ENCODE results near the gene DNAJC30. TPM values are rescaled to one million over a fixed set of nuclear protein-coding genes. Genes with fewer than 3 reads are reported as not detected.
A peak's percentile ranks its signal among the peaks of the same experiment; 100 is the strongest.
"Not testable (repeated sequence)": the region's sequence is repeated elsewhere in the genome, so short reads cannot be mapped to it uniquely, and the experiment has no call there.

The DNAJC30 gene
- total RNA-seq, 4 donors from 2014 or later: 2.7 to 8.4 (median 6.3) TPM

DNA sequence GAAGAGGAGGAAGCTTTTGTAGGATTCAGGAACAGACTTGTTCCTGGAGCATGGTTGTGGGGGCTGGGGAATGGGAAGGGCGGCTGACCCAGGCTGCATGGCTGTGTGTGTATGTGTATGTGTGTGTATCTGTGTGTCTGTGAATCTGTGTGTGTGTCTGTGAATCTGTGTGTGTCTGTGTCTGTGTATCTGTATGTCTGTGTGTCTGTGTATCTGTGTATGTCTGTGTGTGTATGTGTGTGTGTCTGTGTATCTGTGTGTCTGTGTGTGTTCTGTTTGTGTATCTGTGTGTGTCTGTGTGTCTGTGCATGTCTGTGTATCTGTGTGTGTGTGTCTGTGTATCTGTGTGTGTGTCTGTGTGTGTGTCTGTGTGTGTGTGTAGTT, 42.8 kb upstream of the DNAJC30 start:
- no peak for TF ChIP-seq POLR2A (IDR thresholded peaks at IDR 0.05)
- TF ChIP-seq EP300 (IDR thresholded peaks at IDR 0.05): no peak
- no peaks in the 10 kb centered on the region for H3K27me3 ChIP-seq
- WGBS, 2 donors: 33% methylated on average over 1 of the region's 1 CpG

DNA sequence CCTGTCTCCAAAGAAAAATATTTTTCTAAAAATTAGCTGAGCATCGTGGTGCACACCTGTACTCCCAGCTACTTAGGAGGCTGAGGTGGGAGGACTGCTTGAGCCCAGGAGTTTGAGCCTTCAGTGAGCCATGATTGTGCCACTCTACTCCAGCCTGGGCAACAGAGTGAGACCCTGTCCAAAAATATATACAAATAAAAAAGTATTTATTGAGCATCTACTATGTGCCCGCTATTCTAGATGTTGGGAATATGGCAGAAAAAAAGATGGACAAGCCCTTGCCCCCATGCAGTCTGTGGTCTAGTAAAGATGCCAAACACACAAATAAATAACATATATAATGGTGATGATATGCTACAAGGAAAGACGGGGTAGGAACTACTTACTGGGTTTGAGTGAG, 40.6 kb upstream of the DNAJC30 start:
- peaks cover 0 to 10% (median 3%) of the 10 kb centered on the region in 4 donors for H3K4me1 ChIP-seq
- no peak for DNase-seq (ENCODE audit: low spot score in 2 of 2)
- WGBS, 2 donors: 91 to 93% methylated on average over 3 of the region's 3 CpGs
- H3K27ac ChIP-seq: no peak overlapping the region
- TF ChIP-seq EP300 (IDR thresholded peaks at IDR 0.05) (no peak), POLR2A (IDR thresholded peaks at IDR 0.05) (no peak)
- TF ChIP-seq, protein P1, sequence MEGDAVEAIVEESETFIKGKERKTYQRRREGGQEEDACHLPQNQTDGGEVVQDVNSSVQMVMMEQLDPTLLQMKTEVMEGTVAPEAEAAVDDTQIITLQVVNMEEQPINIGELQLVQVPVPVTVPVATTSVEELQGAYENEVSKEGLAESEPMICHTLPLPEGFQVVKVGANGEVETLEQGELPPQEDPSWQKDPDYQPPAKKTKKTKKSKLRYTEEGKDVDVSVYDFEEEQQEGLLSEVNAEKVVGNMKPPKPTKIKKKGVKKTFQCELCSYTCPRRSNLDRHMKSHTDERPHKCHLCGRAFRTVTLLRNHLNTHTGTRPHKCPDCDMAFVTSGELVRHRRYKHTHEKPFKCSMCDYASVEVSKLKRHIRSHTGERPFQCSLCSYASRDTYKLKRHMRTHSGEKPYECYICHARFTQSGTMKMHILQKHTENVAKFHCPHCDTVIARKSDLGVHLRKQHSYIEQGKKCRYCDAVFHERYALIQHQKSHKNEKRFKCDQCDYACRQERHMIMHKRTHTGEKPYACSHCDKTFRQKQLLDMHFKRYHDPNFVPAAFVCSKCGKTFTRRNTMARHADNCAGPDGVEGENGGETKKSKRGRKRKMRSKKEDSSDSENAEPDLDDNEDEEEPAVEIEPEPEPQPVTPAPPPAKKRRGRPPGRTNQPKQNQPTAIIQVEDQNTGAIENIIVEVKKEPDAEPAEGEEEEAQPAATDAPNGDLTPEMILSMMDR (IDR thresholded peaks at IDR 0.05): no peak
- H3K9me3 ChIP-seq: no peaks in the 10 kb centered on the region
- H3K4me3 ChIP-seq: no peak overlapping the region
- no peaks in the 10 kb centered on the region for H3K27me3 ChIP-seq
- no peaks in the 10 kb centered on the region for H3K36me3 ChIP-seq

More for the DNA sequence above, 42.8 kb upstream of the DNAJC30 start:
- H3K4me1 ChIP-seq: no peaks in the 10 kb centered on the region
- no peaks in the 10 kb centered on the region for H3K9me3 ChIP-seq
- H3K36me3 ChIP-seq: no peaks in the 10 kb centered on the region
- no peak for DNase-seq (ENCODE audit: low spot score in 2 of 2)
- no peak overlapping the region for H3K4me3 ChIP-seq
- H3K27ac ChIP-seq: no peak overlapping the region

DNA sequence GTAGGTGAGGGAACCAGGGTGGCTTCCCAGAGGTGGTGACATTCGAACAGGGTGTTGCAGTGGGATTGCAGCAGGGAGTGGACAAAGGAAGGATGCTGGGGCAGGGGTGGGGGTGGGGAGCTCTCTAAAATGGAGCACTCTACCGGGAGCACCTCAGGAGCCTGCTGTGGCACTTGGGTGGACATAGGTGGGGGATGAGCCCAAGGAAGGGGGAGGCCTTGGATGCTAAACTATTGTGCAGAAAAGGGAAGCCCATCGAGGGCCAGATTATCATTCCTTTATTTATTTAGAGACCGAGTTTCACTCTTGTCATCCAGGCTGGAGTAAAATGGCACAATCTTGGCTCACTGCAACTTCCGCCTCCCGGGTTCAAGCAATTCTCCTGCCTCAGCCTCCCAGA, 39.5 kb upstream of the DNAJC30 start:
- H3K4me1 ChIP-seq: peaks cover 0 to 21% (median 8%) of the 10 kb centered on the region in 4 donors
- no peaks in the 10 kb centered on the region for H3K36me3 ChIP-seq
- TF ChIP-seq EP300 (IDR thresholded peaks at IDR 0.05) (no peak), POLR2A (IDR thresholded peaks at IDR 0.05) (no peak)
- TF ChIP-seq, protein P1 (IDR thresholded peaks at IDR 0.05): no peak
- no peaks in the 10 kb centered on the region for H3K27me3 ChIP-seq
- no peak for DNase-seq (ENCODE audit: low spot score in 2 of 2)
- H3K9me3 ChIP-seq: no peaks in the 10 kb centered on the region
- WGBS, 2 donors: 70 to 77% methylated on average over 6 of the region's 6 CpGs
- no peak overlapping the region for H3K4me3 ChIP-seq
- H3K27ac ChIP-seq: no peak overlapping the region

DNA sequence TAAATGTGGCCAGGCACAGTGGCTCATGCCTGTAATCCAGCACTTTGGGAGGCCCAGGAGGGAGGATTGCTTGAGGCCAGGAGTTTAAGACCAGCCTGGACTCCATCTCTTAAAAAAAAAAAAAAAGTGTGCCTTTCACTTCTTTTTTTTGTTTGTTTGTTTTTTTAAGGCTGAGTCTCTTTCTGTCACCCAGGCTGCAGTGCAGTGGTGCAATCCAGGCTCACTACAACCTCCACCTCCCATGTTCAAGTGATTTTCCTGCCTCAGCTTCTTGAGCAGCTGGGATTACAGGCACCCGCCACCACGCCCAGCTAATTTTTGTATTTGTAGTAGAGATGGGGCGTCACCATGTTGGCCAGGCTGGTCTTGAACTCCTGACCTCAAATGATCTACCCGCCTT, 38.9 kb upstream of the DNAJC30 start:
- H3K27ac ChIP-seq; H3K9me3 ChIP-seq; H3K4me3 ChIP-seq; DNase-seq (ENCODE audit: low spot score in 2 of 2); H3K36me3 ChIP-seq; H3K27me3 ChIP-seq: not testable (repeated sequence)
- H3K4me1 ChIP-seq: peaks cover 0 to 27% (median 10%) of the 10 kb centered on the region in 4 donors
- WGBS, 2 donors: 79 to 87% methylated on average over 4 of the region's 4 CpGs

DNA sequence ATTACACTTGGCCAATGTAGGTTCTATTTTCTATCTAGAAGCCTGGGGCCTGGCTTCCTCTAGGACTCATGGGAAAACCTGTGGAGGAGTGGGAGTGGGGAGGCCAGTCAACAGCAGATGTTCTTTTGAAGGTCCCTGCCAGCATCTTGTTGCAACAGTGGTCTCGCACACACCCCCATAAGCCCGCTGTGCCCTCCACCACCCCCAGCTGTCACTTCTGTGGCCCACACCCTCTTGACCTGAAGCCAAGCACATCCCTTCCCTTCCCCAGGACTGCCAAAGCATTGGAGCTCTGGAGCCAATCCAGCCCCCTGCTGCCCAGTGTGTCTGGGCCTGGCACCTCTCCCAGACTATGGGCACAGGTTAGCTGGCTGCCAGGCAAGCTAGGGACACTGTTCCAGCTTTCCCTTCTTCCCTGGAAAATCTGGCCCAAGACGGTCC, 38.1 kb upstream of the DNAJC30 start:
- H3K27me3 ChIP-seq: no peaks in the 10 kb centered on the region
- no peaks in the 10 kb centered on the region for H3K9me3 ChIP-seq
- no peaks in the 10 kb centered on the region for H3K36me3 ChIP-seq
- no peak overlapping the region for H3K4me3 ChIP-seq
- TF ChIP-seq, protein P1 (IDR thresholded peaks at IDR 0.05): no peak
- no peak for TF ChIP-seq POLR2A (IDR thresholded peaks at IDR 0.05)
- TF ChIP-seq EP300 (IDR thresholded peaks at IDR 0.05): no peak
- WGBS, 2 donors: 73 to 83% methylated on average over 3 of the region's 3 CpGs
- H3K4me1 ChIP-seq: peaks cover 0 to 35% (median 10%) of the 10 kb centered on the region in 4 donors
- DNase-seq (ENCODE audit: low spot score in 2 of 2): no peak
- H3K27ac ChIP-seq: no peak overlapping the region

DNA sequence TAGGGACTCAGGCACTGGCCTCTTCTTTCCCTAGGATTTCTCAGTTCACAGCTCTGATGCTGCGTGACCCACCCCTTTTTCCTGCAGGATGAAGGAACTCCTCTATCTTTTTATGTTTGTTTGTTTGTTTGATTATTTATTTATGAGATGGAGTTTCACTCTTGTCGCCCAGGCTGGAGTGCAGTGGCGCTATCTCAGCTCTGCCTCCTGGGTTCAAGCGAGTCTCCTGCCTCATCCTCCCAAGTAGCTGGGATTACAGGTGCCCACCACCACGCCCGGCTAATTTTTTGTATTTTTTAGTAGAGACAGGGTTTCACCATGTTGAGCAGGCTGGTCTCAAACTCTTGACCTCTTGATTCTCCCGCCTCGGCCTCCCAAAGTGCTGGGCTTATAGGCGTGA, 37.2 kb upstream of the DNAJC30 start:
- DNase-seq (ENCODE audit: low spot score in 2 of 2); H3K4me3 ChIP-seq; H3K27ac ChIP-seq; H3K9me3 ChIP-seq; H3K27me3 ChIP-seq; H3K36me3 ChIP-seq: not testable (repeated sequence)
- 96 to 97% methylated on average over 9 of the region's 9 CpGs for WGBS, 2 donors
- peaks cover 0 to 35% (median 10%) of the 10 kb centered on the region in 4 donors for H3K4me1 ChIP-seq

DNA sequence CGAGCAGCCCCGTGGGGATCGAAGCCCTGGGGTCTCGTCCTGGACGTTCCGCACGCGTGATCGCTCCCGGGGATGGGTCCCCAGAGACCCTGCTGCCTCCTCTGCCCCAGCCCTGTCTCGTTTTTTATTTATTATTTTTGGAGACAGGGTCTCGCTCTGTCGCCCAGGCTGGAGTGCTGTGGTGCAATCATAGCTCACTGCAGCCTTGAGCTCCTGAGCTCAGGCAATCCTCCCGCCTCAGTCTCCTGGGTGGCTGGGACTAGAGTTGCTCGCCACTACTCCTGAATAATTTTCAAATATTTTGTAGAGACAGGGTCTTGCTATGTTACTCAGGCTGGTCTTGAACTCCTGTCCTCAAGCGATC, 36.5 kb upstream of the DNAJC30 start:
- H3K9me3 ChIP-seq: no peaks in the 10 kb centered on the region
- TF ChIP-seq, protein P1 (IDR thresholded peaks at IDR 0.05): no peak
- TF ChIP-seq POLR2A (IDR thresholded peaks at IDR 0.05): no peak
- no peak for TF ChIP-seq EP300 (IDR thresholded peaks at IDR 0.05)
- peaks cover 0 to 9% (median 0%) of the 10 kb centered on the region in 3 donors for H3K36me3 ChIP-seq
- peak overlapping the region; percentile 31 to 87 (median 62) for H3K4me3 ChIP-seq
- H3K27ac ChIP-seq: no peak overlapping the region
- WGBS, 2 donors: 11 to 30% methylated on average over 6 to 11 of the region's 16 CpGs
- no peak for DNase-seq (ENCODE audit: low spot score in 2 of 2)
- no peaks in the 10 kb centered on the region for H3K27me3 ChIP-seq
- peaks cover 0 to 35% (median 10%) of the 10 kb centered on the region in 4 donors for H3K4me1 ChIP-seq

Measured in tibial nerve (tissue), 4 donors.